K562 (cell line): Measurements from ENCODE around the gene EEF1A2. TPM values are rescaled to one million over a fixed set of nuclear protein-coding genes. Genes with fewer than 3 reads are reported as not detected.

Source experiments
- CREB1 ChIP-seq, 2 experiments: sonication (generic) in 1 of 2; formaldehyde crosslinking in 1 of 2; IDR thresholded peaks; 2 replicates each; pipeline versions ENCODE4 v1.6.1 to v1.8.0; 2012 to 2022; ENCODE audit warnings: inconsistent platforms in 1 of 2, mild to moderate bottlenecking in 1 of 2, missing genetic modification reagents in 1 of 2, moderate library complexity in 1 of 2
- E2F5 ChIP-seq: sonication (generic); formaldehyde crosslinking; IDR thresholded peaks from 2 replicates; pipeline ENCODE4 v1.8.0; 2022; ENCODE audit warnings: mild to moderate bottlenecking, missing genetic modification reagents
- FOXP4 ChIP-seq: sonication (generic); formaldehyde crosslinking; IDR thresholded peaks from 2 replicates; pipeline ENCODE4 v1.8.0; 2022; ENCODE audit warnings: mild to moderate bottlenecking, missing genetic modification reagents, borderline replicate concordance
- MGA ChIP-seq: fragments of 450-650 bp; IDR thresholded peaks from 2 replicates; pipeline ENCODE4 v1.6.1; 2016; ENCODE audit warnings: mild to moderate bottlenecking, moderate library complexity
- MTA1 ChIP-seq: fragments of 450-650 bp; IDR thresholded peaks from 2 replicates; pipeline ENCODE4 v1.6.1; 2017; ENCODE audit warnings: borderline replicate concordance
- MXD1 ChIP-seq: fragments of 250-450 bp; sonication (Bioruptor Pico); IDR thresholded peaks from 2 replicates; pipeline ENCODE4 v1.8.0; 2021; ENCODE audit warnings: borderline replicate concordance, mild to moderate bottlenecking, moderate library complexity; ENCODE audit not compliant: poor library complexity, severe bottlenecking
- SAFB ChIP-seq: fragments of 200-400 bp; formaldehyde crosslinking; IDR thresholded peaks from 2 replicates; pipeline ENCODE4 v1.6.1; 2017; ENCODE audit warnings: low read depth, low read length, borderline replicate concordance
- polyA plus RNA-seq, 8 experiments: library from polyadenylated mRNA; depleted of rRNA in 4 of 8; stranded (reverse) in 5 of 8; unstranded in 3 of 8; fragments of >200 nt; fragmentation: Nextera tagmentation in 2 of 8; fragmentation: Illumina TruSeq in 1 of 8; extraction: Ambion mirVana in 2 of 8; extraction: Trizol in 1 of 8; gene quantifications; 2 replicates each; pipeline versions ENCODE4 v1.2.1 to v1.2.3, GENCODE V29; 2011 to 2014; ENCODE audit warnings: inconsistent platforms in 1 of 8, missing spikeins in 1 of 8
- total RNA-seq, 7 experiments: library from RNA; depleted of rRNA in 6 of 7; stranded (reverse); fragments of >200 nt in 6 of 7; fragmentation: Illumina TruSeq in 2 of 7; extraction: Trizol in 2 of 7; gene quantifications; 2 replicates each; pipeline versions ENCODE4 v1.2.1 to v1.2.3, GENCODE V29; 2011 to 2021; ENCODE audit warnings: low replicate concordance in 1 of 7

EEF1A2 gene
- total and polyA plus RNA-seq, 9 of the 15 experiments (the other 6 are each of a cell fraction or from before 2014, with no cell fraction given) = 0.04 to 29.6 (median 11.5) TPM

GRCh38 chr20:63534831-63535651 is 36.2 kb upstream of the EEF1A2 start (continued):
- TF ChIP-seq FOXP4 (peak; percentile 93; the same call in 1 of the 2 replicates), SAFB (0 out of 2 replicates have a peak, but pooled peaks have one; percentile 16), MXD1 (CRISPR knock-in tag) (no peak), E2F5 (CRISPR knock-in tag) (no peak; the same call in 1 of the 2 replicates), MGA (peak; percentile 79), CREB1 (IDR thresholded peaks at IDR 0.05) (no peak), CREB1 (CRISPR knock-in tag; IDR thresholded peaks at IDR 0.05) (peak; percentile 52), MTA1 (no peak)
